Spleen (tissue), 3 donors: ENCODE results near the gene RHO.

Experiments used
- POLR2A ChIP-seq, 3 donors: fragments of 450-650 bp; IDR thresholded peaks; one replicate each; pipeline ENCODE4 v1.5.1; 2017; ENCODE audit warnings: antibody characterized with exemption in 3 of 3, mild to moderate bottlenecking in 1 of 3
- POLR2AphosphoS5 ChIP-seq, 3 donors: sonication (generic); formaldehyde crosslinking; IDR thresholded peaks; one replicate each; pipeline ENCODE4 v1.5.1; 2017; ENCODE audit warnings: antibody characterized with exemption in 3 of 3

- no peak for TF ChIP-seq POLR2A (IDR thresholded peaks at IDR 0.05)
- TF ChIP-seq POLR2AphosphoS5 (IDR thresholded peaks at IDR 0.05), result no peak
Measured at GRCh38 chr3:129500334-129500658, 28.1 kb upstream of the RHO start.
